Measurements from ENCODE around the gene CYP19A1. TPM values are rescaled to one million over a fixed set of nuclear protein-coding genes. Genes with fewer than 3 reads are reported as not detected.

The CYP19A1 gene
- total RNA-seq, 1 experiment from 2014 or later: 0.77 TPM

DNA sequence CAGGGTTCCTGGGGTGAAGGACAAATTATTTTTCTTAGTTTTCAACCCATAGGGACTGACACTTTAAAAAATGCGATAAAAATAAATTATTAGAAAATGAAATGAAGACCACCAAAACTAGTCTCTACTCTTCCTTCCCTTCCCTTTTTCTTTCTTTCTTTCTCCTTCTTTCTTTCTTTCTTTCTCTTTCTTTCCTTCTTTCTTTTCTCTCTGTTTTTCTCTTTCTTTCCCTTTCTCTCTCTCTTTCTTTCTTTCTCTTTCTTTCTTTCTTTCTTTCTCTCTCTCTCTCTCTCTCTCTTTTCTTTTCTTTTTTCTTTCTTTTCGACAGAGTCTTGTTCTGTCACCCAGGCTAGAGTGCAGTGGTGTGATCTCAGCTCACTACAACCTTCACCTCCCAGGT, 144.4 kb downstream of the CYP19A1 start:
- DNase-seq: no peak
- Mint-ChIP-seq H3K4me1 (ENCODE audit: low read depth, unreplicated experiment) (peaks cover 8% of the 10 kb centered on the region), H3K36me3 (ENCODE audit: insufficient read depth, unreplicated experiment) (no peaks in the 10 kb centered on the region), H3K4me3 (ENCODE audit: unreplicated experiment) (no peak overlapping the region), H3K9me3 (ENCODE audit: unreplicated experiment) (no peaks in the 10 kb centered on the region), H3K27ac (ENCODE audit: unreplicated experiment) (no peak overlapping the region), H3K27me3 (ENCODE audit: insufficient read depth, unreplicated experiment) (no peaks in the 10 kb centered on the region)
- H3K27me3 ChIP-seq (replicated peaks; ENCODE audit: control insufficient read depth, insufficient read depth, low read length): no peaks in the 10 kb centered on the region; the same call in 1 of the 2 replicates
- TF ChIP-seq, protein P1, sequence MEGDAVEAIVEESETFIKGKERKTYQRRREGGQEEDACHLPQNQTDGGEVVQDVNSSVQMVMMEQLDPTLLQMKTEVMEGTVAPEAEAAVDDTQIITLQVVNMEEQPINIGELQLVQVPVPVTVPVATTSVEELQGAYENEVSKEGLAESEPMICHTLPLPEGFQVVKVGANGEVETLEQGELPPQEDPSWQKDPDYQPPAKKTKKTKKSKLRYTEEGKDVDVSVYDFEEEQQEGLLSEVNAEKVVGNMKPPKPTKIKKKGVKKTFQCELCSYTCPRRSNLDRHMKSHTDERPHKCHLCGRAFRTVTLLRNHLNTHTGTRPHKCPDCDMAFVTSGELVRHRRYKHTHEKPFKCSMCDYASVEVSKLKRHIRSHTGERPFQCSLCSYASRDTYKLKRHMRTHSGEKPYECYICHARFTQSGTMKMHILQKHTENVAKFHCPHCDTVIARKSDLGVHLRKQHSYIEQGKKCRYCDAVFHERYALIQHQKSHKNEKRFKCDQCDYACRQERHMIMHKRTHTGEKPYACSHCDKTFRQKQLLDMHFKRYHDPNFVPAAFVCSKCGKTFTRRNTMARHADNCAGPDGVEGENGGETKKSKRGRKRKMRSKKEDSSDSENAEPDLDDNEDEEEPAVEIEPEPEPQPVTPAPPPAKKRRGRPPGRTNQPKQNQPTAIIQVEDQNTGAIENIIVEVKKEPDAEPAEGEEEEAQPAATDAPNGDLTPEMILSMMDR (IDR thresholded peaks at IDR 0.05; ENCODE audit: insufficient read depth in 1 of 2, low read depth in 1 of 2, low read length in 1 of 2, severe bottlenecking in 1 of 2, unreplicated experiment in 1 of 2): no peak
- H3K4me3 ChIP-seq (ENCODE audit: low read depth, low read length): no peak overlapping the region
- intact Hi-C loops (cut with micrococcal nuclease; ENCODE audit: unreplicated experiment): no loop called here
- POLR2A ChIA-PET: no interaction called here
- no peaks in the 10 kb centered on the region for H3K9me3 ChIP-seq
- CTCF ChIA-PET: interaction anchor here (1.4 to 1.9 kb wide), 2 partner anchors 31 to 208 kb away, joined by 4 to 43 read pairs; no protein-coding TSS in a partner anchor
- no TSS peak for BruUV-seq (replicated peaks)
- no peaks in the 10 kb centered on the region for H3K4me1 ChIP-seq
- no peaks in the 10 kb centered on the region for H3K36me3 ChIP-seq (ENCODE audit: control insufficient read depth, insufficient read depth, low read length)

DNA sequence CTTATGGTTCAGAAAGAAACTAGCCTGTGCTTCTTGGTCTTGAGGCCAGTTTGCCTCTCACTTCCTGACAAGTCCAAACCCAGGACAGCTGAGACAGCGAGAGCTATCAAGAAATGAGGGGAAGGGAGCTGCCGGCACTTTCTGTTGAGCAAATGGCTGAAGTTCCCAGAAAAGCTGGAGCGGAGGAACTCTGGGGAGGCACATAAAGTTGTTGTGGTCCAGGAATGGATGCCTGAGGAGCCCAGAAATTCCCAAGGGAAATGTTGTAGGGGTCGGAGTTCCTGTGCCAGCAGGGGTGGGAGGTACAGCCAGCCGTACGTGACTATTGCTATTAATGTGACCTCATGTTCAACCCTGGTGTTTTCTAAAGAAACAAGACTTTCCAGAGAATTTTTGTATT, 144.9 kb downstream of the CYP19A1 start:
- Mint-ChIP-seq H3K27me3 (ENCODE audit: insufficient read depth, unreplicated experiment) (no peaks in the 10 kb centered on the region), H3K36me3 (ENCODE audit: insufficient read depth, unreplicated experiment) (no peaks in the 10 kb centered on the region), H3K4me1 (ENCODE audit: low read depth, unreplicated experiment) (peaks cover 8% of the 10 kb centered on the region), H3K4me3 (ENCODE audit: unreplicated experiment) (no peak overlapping the region), H3K9me3 (ENCODE audit: unreplicated experiment) (no peaks in the 10 kb centered on the region), H3K27ac (ENCODE audit: unreplicated experiment) (no peak overlapping the region)
- no peaks in the 10 kb centered on the region for H3K9me3 ChIP-seq
- intact Hi-C loops (cut with micrococcal nuclease; ENCODE audit: unreplicated experiment): no loop called here
- no peak for DNase-seq
- H3K4me3 ChIP-seq (ENCODE audit: low read depth, low read length): no peak overlapping the region
- H3K36me3 ChIP-seq (ENCODE audit: control insufficient read depth, insufficient read depth, low read length): no peaks in the 10 kb centered on the region
- ChIA-PET CTCF (interaction anchor here (1.4 to 1.9 kb wide), 2 partner anchors 31 to 208 kb away, joined by 4 to 43 read pairs; no protein-coding TSS in a partner anchor), POLR2A (interaction anchor here (0.6 kb wide), 1 partner anchor 372 kb away, joined by 3 read pairs; no protein-coding TSS in a partner anchor)
- H3K4me1 ChIP-seq: no peaks in the 10 kb centered on the region
- H3K27me3 ChIP-seq (replicated peaks; ENCODE audit: control insufficient read depth, insufficient read depth, low read length): no peaks in the 10 kb centered on the region; the same call in 1 of the 2 replicates
- TF ChIP-seq, protein P1 (IDR thresholded peaks at IDR 0.05; ENCODE audit: insufficient read depth in 1 of 2, low read depth in 1 of 2, low read length in 1 of 2, severe bottlenecking in 1 of 2, unreplicated experiment in 1 of 2): no peak
- BruUV-seq (replicated peaks): no TSS peak

DNA sequence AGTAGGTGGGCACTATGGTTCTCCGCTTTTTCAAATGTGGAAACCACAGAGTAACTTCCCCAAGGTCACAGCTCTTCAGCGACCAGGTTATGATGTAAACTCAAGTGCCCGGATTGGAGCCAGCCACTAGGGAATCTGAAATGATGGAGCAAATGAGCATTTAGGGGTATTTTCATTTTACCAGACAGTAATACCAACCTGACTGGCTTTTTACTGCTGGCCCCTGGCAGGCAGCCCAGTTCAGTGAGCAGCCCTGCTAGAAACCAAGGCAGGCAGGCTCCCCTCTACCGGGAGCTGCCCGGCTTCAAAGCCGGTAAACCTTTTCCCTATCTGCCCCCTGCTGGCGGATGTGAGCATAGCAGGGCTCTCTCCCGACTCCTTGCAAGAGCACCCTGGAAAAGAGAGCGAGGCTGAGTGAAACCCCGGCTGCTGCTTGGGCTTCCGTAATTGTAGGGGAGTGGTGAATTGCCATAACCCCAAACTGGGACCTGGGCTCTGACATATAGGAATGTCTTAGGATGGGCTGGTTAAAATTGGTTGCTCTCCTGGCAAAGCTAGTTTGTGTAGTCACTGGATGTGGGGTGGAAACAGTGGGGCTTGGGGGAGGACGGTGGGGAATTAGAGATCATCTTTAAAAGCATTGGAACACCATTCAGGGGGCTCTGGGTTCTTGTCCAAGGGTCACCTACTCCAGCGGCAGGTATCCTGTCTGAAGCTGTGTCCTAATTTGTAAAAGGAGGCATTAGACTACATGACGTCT, 145.7 kb downstream of the CYP19A1 start:
- Mint-ChIP-seq H3K36me3 (ENCODE audit: insufficient read depth, unreplicated experiment) (no peaks in the 10 kb centered on the region), H3K4me1 (ENCODE audit: low read depth, unreplicated experiment) (peaks cover 8% of the 10 kb centered on the region), H3K27ac (ENCODE audit: unreplicated experiment) (no peak overlapping the region), H3K4me3 (ENCODE audit: unreplicated experiment) (no peak overlapping the region), H3K9me3 (ENCODE audit: unreplicated experiment) (no peaks in the 10 kb centered on the region), H3K27me3 (ENCODE audit: insufficient read depth, unreplicated experiment) (no peaks in the 10 kb centered on the region)
- Histone ChIP-seq H3K4me1 (no peaks in the 10 kb centered on the region), H3K4me3 (ENCODE audit: low read depth, low read length) (no peak overlapping the region), H3K9me3 (no peaks in the 10 kb centered on the region), H3K36me3 (ENCODE audit: control insufficient read depth, insufficient read depth, low read length) (no peaks in the 10 kb centered on the region), H3K27me3 (replicated peaks; ENCODE audit: control insufficient read depth, insufficient read depth, low read length) (no peaks in the 10 kb centered on the region; the same call in 1 of the 2 replicates)
- intact Hi-C loops (cut with micrococcal nuclease; ENCODE audit: unreplicated experiment): loop anchor here (1.0 kb wide), 1 partner anchor 29 kb away; no protein-coding TSS in a partner anchor
- no TSS peak for BruUV-seq (replicated peaks)
- POLR2A ChIA-PET: interaction anchor here (0.6 kb wide), 1 partner anchor 372 kb away, joined by 3 read pairs; no protein-coding TSS in a partner anchor
- CTCF ChIA-PET: interaction anchor here (0.6 to 1.9 kb wide), 4 partner anchors 30 to 603 kb away, joined by 3 to 43 read pairs (median 4); no protein-coding TSS in a partner anchor
- peak; percentile 82 to 87 for DNase-seq
- TF ChIP-seq, protein P1 (IDR thresholded peaks at IDR 0.05; ENCODE audit: insufficient read depth in 1 of 2, low read depth in 1 of 2, low read length in 1 of 2, severe bottlenecking in 1 of 2, unreplicated experiment in 1 of 2): peak; percentile 94 to 95

Measured in Caco-2 (cell line).